IgD-negative memory B cell (primary cell): ENCODE measurements around the gene IZUMO4. TPM values are rescaled to one million over a fixed set of nuclear protein-coding genes. Genes with fewer than 3 reads are reported as not detected.
A peak's percentile ranks its signal among the peaks of the same experiment; 100 is the strongest.
"Not testable (repeated sequence)": the region's sequence is repeated elsewhere in the genome, so short reads cannot be mapped to it uniquely, and the experiment has no call there.

Experiments used
- H3K27ac Mint-ChIP-seq, 3 donors: one replicate each; pipeline ENCODE4 v1.8.0; 2020 to 2022; ENCODE audit warnings: mild to moderate bottlenecking in 3 of 3, mixed read lengths in 3 of 3, moderate library complexity in 1 of 3
- H3K27me3 Mint-ChIP-seq: one replicate; pipeline ENCODE4 v1.8.0; 2021; ENCODE audit warnings: mixed read lengths
- H3K36me3 Mint-ChIP-seq: one replicate; pipeline ENCODE4 v1.8.0; 2020; ENCODE audit warnings: mild to moderate bottlenecking, mixed read lengths
- H3K4me1 Mint-ChIP-seq, 3 donors: one replicate each; pipeline ENCODE4 v1.8.0; 2020 to 2022; ENCODE audit warnings: mixed read lengths in 3 of 3, mild to moderate bottlenecking in 1 of 3
- H3K4me3 Mint-ChIP-seq, 4 donors: one replicate each; pipeline ENCODE4 v1.8.0; 2020 to 2022; ENCODE audit warnings: mild to moderate bottlenecking in 4 of 4, mixed read lengths in 4 of 4, moderate library complexity in 3 of 4
- H3K9me3 Mint-ChIP-seq, 3 donors: one replicate each; pipeline ENCODE4 v1.8.0; 2020 to 2021; ENCODE audit warnings: mixed read lengths in 3 of 3, mild to moderate bottlenecking in 1 of 3
- polyA plus RNA-seq: library from polyadenylated mRNA; unstranded; fragments of 300-500 nt; fragmentation: Illumina TruSeq; gene quantifications from one replicate; pipeline ENCODE4 v1.2.3, GENCODE V29; 2021

The IZUMO4 gene
- polyA plus RNA-seq, 1 donor from 2014 or later: 0.83 TPM

DNA sequence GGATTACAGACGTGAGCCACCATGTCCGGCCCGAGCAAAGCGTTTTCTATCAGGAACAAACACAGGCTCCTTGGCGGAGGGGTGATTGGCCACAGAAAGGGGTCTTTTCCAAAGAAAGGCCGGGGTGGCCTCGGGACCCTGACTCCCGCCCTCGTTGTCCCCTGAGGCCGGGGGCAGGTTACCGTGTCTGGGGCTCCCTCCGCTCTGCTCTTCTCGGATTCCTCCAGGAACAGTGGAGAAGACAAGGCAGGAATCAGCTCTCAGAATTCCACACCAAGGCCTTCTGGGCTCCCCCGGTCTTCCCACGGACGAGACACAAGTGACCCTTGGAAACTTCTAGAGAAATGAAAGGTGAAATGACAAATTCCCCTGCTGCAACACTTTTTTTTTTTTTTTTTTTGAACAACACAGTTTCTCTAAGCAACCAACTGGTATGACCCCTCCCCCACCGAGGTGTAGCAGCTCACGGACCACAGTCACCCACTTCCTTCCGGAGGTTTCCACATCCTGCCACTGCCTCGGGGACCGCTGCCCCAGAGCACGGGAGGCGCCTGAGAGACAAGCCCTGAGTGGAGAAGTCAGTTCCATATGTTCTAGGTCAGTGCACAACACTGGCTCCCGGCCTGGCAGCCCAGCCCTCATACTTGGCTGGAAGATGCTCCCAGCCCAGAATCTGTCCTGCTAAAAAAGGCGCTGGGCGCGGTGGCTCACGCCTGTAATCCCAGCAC, 11.6 kb upstream of the IZUMO4 start:
- H3K9me3 Mint-ChIP-seq: peaks cover 0 to 4% (median 0%) of the 10 kb centered on the region in 3 donors
- H3K36me3 Mint-ChIP-seq: peaks cover 4% of the 10 kb centered on the region
- H3K4me1 Mint-ChIP-seq: peaks cover 52 to 57% (median 56%) of the 10 kb centered on the region in 3 donors
- H3K27ac Mint-ChIP-seq: peak overlapping the region; percentile 100
- peak overlapping the region; percentile 97 to 100 (median 98) for H3K4me3 Mint-ChIP-seq
- H3K27me3 Mint-ChIP-seq: peaks cover 3% of the 10 kb centered on the region

GRCh38 chr19:2086695-2087620, 9.8 kb upstream of the IZUMO4 start:
- H3K36me3 Mint-ChIP-seq, H3K27me3 Mint-ChIP-seq, H3K9me3 Mint-ChIP-seq: not testable (repeated sequence)
- peak overlapping the region; percentile 76 to 100 (median 97) for H3K4me3 Mint-ChIP-seq
- peak overlapping the region; percentile 100 for H3K27ac Mint-ChIP-seq
- H3K4me1 Mint-ChIP-seq: peaks cover 53 to 55% (median 55%) of the 10 kb centered on the region in 3 donors

DNA sequence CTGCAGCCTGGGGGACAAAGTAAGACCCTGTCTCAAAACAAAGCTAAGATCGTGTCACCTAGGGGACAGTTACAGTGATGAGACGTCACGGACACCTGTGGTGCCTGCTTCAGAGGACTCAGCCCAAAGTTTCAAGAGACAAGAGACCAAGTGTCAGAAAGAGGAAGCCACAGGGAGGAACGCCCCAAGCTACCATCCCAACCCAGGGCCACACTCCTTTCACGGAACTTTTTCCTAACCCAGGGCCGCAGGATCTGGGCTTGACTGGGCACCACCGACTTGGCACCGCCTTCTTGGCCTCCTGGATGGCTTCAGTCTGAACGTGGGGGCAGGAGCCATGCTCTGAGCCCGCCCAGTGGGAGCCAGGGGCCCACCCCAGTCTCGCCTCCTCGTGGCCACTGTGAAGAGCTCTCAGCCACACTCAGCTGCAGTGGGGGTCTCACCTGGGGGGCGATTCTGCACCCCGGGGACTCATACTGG, 9.1 kb upstream of the IZUMO4 start:
- Mint-ChIP-seq H3K4me3 (peak overlapping the region; percentile 76 to 100 (median 97)), H3K27ac (peak overlapping the region; percentile 100), H3K9me3 (peaks cover 0 to 4% (median 0%) of the 10 kb centered on the region in 3 donors), H3K4me1 (peaks cover 50 to 59% (median 51%) of the 10 kb centered on the region in 3 donors), H3K36me3 (peaks cover 9% of the 10 kb centered on the region), H3K27me3 (peaks cover 3% of the 10 kb centered on the region)

- peaks cover 9% of the 10 kb centered on the region for H3K36me3 Mint-ChIP-seq
- peaks cover 0 to 4% (median 0%) of the 10 kb centered on the region in 3 donors for H3K9me3 Mint-ChIP-seq
- H3K27me3 Mint-ChIP-seq: peaks cover 5% of the 10 kb centered on the region
- H3K4me1 Mint-ChIP-seq: peaks cover 47 to 63% (median 61%) of the 10 kb centered on the region in 3 donors
- peak overlapping the region; percentile 79 to 97 (median 95) for H3K4me3 Mint-ChIP-seq
- peak overlapping the region; percentile 100 for H3K27ac Mint-ChIP-seq
Measured at GRCh38 chr19:2089001-2089711, 7.6 kb upstream of the IZUMO4 start.

DNA sequence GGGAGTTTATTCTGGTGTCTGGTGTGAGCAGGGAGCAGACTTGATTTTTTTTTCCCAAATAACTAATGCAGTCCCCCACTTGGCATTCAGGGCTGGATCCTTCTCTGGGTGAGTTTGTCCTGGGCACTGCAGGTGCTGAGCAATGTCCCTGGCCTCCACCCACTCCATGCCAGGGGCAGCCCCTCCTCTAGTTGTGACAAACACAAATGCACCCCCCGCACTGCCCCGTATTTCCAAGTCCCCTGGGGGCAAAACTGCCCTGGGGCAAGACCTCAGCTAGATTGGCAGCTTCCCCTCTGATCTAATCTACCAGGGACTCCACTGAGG, 7.0 kb upstream of the IZUMO4 start:
- H3K27ac Mint-ChIP-seq: peak overlapping the region; percentile 100
- H3K9me3 Mint-ChIP-seq: peaks cover 0 to 4% (median 0%) of the 10 kb centered on the region in 3 donors
- peak overlapping the region; percentile 79 to 97 (median 95) for H3K4me3 Mint-ChIP-seq

GRCh38 chr19:2091926-2092525, 4.7 kb upstream of the IZUMO4 start:
- H3K27me3 Mint-ChIP-seq, H3K36me3 Mint-ChIP-seq, H3K9me3 Mint-ChIP-seq: not testable (repeated sequence)
- peak overlapping the region; percentile 25 to 99 (median 52) for H3K4me3 Mint-ChIP-seq
- H3K27ac Mint-ChIP-seq: peak overlapping the region; percentile 81 to 100 (median 98)
- peaks cover 50 to 58% (median 55%) of the 10 kb centered on the region in 3 donors for H3K4me1 Mint-ChIP-seq

More for the DNA sequence above, 7.0 kb upstream of the IZUMO4 start:
- Mint-ChIP-seq H3K27me3 (peaks cover 5% of the 10 kb centered on the region), H3K4me1 (peaks cover 53 to 68% (median 64%) of the 10 kb centered on the region in 3 donors), H3K36me3 (peaks cover 12% of the 10 kb centered on the region)

DNA sequence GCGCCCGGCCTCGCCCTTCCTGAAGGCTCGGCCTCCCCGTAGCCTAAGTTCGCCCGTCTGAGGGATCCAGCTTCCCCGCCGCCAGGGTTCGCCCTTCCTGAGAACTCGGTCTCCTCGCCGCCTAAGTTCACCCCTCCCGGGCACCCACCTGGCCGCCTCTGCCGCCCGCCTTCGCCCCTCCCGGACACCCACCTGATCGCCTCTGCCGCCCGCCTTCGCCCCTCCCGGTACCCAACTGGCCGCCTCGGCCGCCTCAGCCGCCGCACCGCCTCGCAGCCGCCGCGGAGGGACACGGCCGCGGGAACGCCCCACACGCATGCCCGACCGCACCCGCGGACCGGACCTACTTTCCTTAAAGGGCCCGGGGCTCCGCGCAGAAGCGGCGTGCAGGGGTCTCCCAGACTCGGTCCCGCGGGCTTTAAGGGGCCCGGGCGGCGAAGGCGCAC, 658 bp upstream of the IZUMO4 start, which contains the start of gene MOB3A:
Gene MOB3A, minus strand, starts transcription at position 293 of the 446 bp plus-strand sequence. CDS start 17,766 bp downstream, outside the sequence.
- Mint-ChIP-seq H3K27me3 (peaks cover 2% of the 10 kb centered on the region), H3K4me1 (peaks cover 23 to 28% (median 23%) of the 10 kb centered on the region in 3 donors), H3K9me3 (no peaks in the 10 kb centered on the region), H3K4me3 (peak within 1 kb of the TSS; percentile 93 to 99 (median 98)), H3K27ac (peak within 1 kb of the TSS; percentile 98 to 100 (median 98)), H3K36me3 (peaks cover 3% of the 10 kb centered on the region)

GRCh38 chr19:2097203-2097885, 629 bp downstream of the IZUMO4 start:
- peaks cover 20 to 23% (median 22%) of the 10 kb centered on the region in 3 donors for H3K4me1 Mint-ChIP-seq
- peaks cover 3% of the 10 kb centered on the region for H3K36me3 Mint-ChIP-seq
- no peaks in the 10 kb centered on the region for H3K9me3 Mint-ChIP-seq
- peak overlapping the region; percentile 86 to 99 (median 94) for H3K4me3 Mint-ChIP-seq
- peak overlapping the region; percentile 28 to 100 (median 94) for H3K27ac Mint-ChIP-seq
- peaks cover 2% of the 10 kb centered on the region for H3K27me3 Mint-ChIP-seq

- H3K9me3 Mint-ChIP-seq: no peaks in the 10 kb centered on the region
- peaks cover 3% of the 10 kb centered on the region for H3K36me3 Mint-ChIP-seq
- H3K4me1 Mint-ChIP-seq: peaks cover 18 to 23% (median 20%) of the 10 kb centered on the region in 3 donors
Measured at GRCh38 chr19:2097886-2098327, 1.2 kb downstream of the IZUMO4 start.

GRCh38 chr19:2099054-2099501, 2.4 kb downstream of the IZUMO4 start:
- H3K4me1 Mint-ChIP-seq: peaks cover 10 to 22% (median 13%) of the 10 kb centered on the region in 3 donors
- H3K9me3 Mint-ChIP-seq: no peaks in the 10 kb centered on the region
- H3K4me3 Mint-ChIP-seq: no peak overlapping the region
- H3K36me3 Mint-ChIP-seq: peaks cover 3% of the 10 kb centered on the region
- H3K27ac Mint-ChIP-seq: peak overlapping the region in 1 of 3 donors; percentile 53
- no peaks in the 10 kb centered on the region for H3K27me3 Mint-ChIP-seq

More at GRCh38 chr19:2097886-2098327, 1.2 kb downstream of the IZUMO4 start:
- Mint-ChIP-seq H3K4me3 (peak overlapping the region in 2 of 4 donors; percentile 23 to 60), H3K27ac (peak overlapping the region; percentile 28 to 100 (median 63)), H3K27me3 (no peaks in the 10 kb centered on the region)

DNA sequence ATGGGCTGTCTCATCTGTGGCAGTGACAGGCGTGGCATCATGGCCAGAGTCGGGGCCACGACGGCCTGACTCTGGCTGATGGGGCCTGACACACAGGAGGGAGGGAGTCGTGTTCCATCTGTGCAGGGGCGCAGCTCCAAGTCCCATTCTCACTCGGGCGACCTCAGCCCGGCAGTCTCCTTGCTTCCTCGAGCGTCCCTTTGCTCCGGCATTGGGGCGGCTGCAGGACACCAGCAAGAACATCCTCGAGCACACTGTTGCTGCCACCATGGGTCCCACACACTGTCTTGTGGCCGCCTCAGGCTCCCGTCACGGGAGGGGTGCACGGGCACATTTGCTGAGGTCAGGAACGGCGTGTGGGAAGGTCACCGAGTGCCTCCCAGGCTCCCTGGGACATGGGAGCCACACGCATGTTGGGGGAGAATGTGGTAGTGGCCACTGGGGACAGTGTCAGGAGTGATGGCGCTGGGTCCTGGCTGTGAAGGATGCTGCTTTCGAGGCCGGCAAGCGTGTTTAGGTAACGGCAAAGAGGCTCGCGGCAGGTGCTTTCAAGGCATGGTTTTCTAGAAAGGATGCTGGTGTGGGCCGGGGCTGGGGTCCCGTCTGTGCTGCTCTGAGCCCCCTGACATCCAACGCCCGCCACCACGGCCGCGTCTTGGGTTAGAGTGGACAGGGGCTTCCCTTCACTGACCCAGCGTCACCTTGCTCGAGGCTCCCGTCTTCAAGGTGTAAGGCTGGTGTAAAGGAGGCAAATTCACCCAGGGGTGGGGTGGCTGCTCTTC, 3.4 kb downstream of the IZUMO4 start:
- Mint-ChIP-seq H3K27me3 (no peaks in the 10 kb centered on the region), H3K4me1 (peaks cover 5 to 11% (median 6%) of the 10 kb centered on the region in 3 donors), H3K36me3 (peaks cover 3% of the 10 kb centered on the region), H3K4me3 (no peak overlapping the region), H3K9me3 (no peaks in the 10 kb centered on the region), H3K27ac (peak overlapping the region in 1 of 3 donors; percentile 53)

- no peaks in the 10 kb centered on the region for H3K9me3 Mint-ChIP-seq
- H3K27ac Mint-ChIP-seq: no peak overlapping the region
- no peak overlapping the region for H3K4me3 Mint-ChIP-seq
Measured at GRCh38 chr19:2100719-2101061, 4.0 kb downstream of the IZUMO4 start.

More at GRCh38 chr19:2100719-2101061, 4.0 kb downstream of the IZUMO4 start:
- Mint-ChIP-seq H3K4me1 (peaks cover 5 to 11% (median 6%) of the 10 kb centered on the region in 3 donors), H3K36me3 (peaks cover 6% of the 10 kb centered on the region), H3K27me3 (no peaks in the 10 kb centered on the region)
